Right kidney (tissue), 9 donors: ENCODE results near the gene IARS2.
A peak's percentile ranks its signal among the peaks of the same experiment; 100 is the strongest.
"Not testable (repeated sequence)": the region's sequence is repeated elsewhere in the genome, so short reads cannot be mapped to it uniquely, and the experiment has no call there.

Source experiments
- DNase-seq: peaks from one replicate; pipeline ENCODE4 v3.0.0-alpha.2; 2016
- long read RNA-seq, 8 donors: transcript quantifications; one replicate each; lab custom pipeline, GENCODE V29; 2026

The IARS2 gene
- long read RNA-seq, donor 1, transcript IARS2-201 (23 exons, 3,560 nt) = major isoform, 12 of 28 reads
- long read RNA-seq, donor 1, partial matches to known transcripts = 16 of 28 reads
- long read RNA-seq, donor 1, other reads (novel, unspliced or antisense) = 0 of 28 reads
- long read RNA-seq, donor 2, transcript IARS2-201 (23 exons, 3,560 nt) = major isoform, 8 of 21 reads
- long read RNA-seq, donor 2, partial matches to known transcripts = 11 of 21 reads
- long read RNA-seq, donor 2, other reads (novel, unspliced or antisense) = 0 of 21 reads
- long read RNA-seq, donor 3, partial matches to known transcripts = 0 of 3 reads
- long read RNA-seq, donor 3, other reads (novel, unspliced or antisense) = 0 of 3 reads
- long read RNA-seq, donor 4, transcript IARS2-201 (23 exons, 3,560 nt) = major isoform, 10 of 26 reads
- long read RNA-seq, donor 4, partial matches to known transcripts = 16 of 26 reads
- long read RNA-seq, donor 4, other reads (novel, unspliced or antisense) = 0 of 26 reads
- long read RNA-seq, donor 5, transcript IARS2-201 (23 exons, 3,560 nt) = major isoform, 14 of 44 reads
- long read RNA-seq, donor 5, partial matches to known transcripts = 30 of 44 reads
- long read RNA-seq, donor 5, other reads (novel, unspliced or antisense) = 0 of 44 reads
- long read RNA-seq, donor 6, transcript IARS2-201 (23 exons, 3,560 nt) = major isoform, 12 of 18 reads
- long read RNA-seq, donor 6, partial matches to known transcripts = 6 of 18 reads
- long read RNA-seq, donor 6, other reads (novel, unspliced or antisense) = 0 of 18 reads
- long read RNA-seq, donor 7, transcript IARS2-201 (23 exons, 3,560 nt) = major isoform, 19 of 66 reads
- long read RNA-seq, donor 7, partial matches to known transcripts = 45 of 66 reads
- long read RNA-seq, donor 7, other reads (novel, unspliced or antisense) = 0 of 66 reads
- long read RNA-seq, donor 8, transcript IARS2-201 (23 exons, 3,560 nt) = major isoform, 14 of 33 reads
- long read RNA-seq, donor 8, partial matches to known transcripts = 18 of 33 reads
- long read RNA-seq, donor 8, other reads (novel, unspliced or antisense) = 0 of 33 reads

- peak; percentile 98 for DNase-seq
These were observed at the start of gene IARS2 for GRCh38 chr1:220094016-220094911. Gene IARS2, plus strand, starts transcription at chr1:220094132. Its CDS starts 85 bp downstream, at chr1:220094217.

- DNase-seq = no peak
These were observed 49.1 kb upstream of the IARS2 start for GRCh38 chr1:220044678-220045355.

- DNase-seq = no peak
These were observed 48.4 kb upstream of the IARS2 start for GRCh38 chr1:220045356-220046051.

GRCh38 chr1:220046052-220046930 lies 47.6 kb upstream of the IARS2 start, which contains the start of gene EPRS1:
Gene EPRS1, minus strand, starts transcription at chr1:220046505. Its CDS starts 117 bp downstream, at chr1:220046388.
- DNase-seq = peak; percentile 88

GRCh38 chr1:220056374-220056773 lies 37.6 kb upstream of the IARS2 start:
- DNase-seq = no peak

- no peak for DNase-seq
These were observed 33.1 kb upstream of the IARS2 start for GRCh38 chr1:220060876-220061275.

- no peak for DNase-seq
These were observed 31.3 kb upstream of the IARS2 start for GRCh38 chr1:220062629-220063028.

- DNase-seq = no peak
These were observed 26.4 kb upstream of the IARS2 start for GRCh38 chr1:220067269-220068204.

- no peak for DNase-seq
These were observed 16.8 kb upstream of the IARS2 start for GRCh38 chr1:220076861-220077762.

- DNase-seq = no peak
These were observed 16.0 kb upstream of the IARS2 start for GRCh38 chr1:220077887-220078286.

- DNase-seq = no peak
These were observed 9.5 kb upstream of the IARS2 start for GRCh38 chr1:220084460-220084859.

- DNase-seq = not testable (repeated sequence)
These were observed 7.7 kb upstream of the IARS2 start for GRCh38 chr1:220086261-220086686.

- DNase-seq = peak; percentile 83
These were observed 4.0 kb upstream of the IARS2 start, which contains the start of gene BPNT1 for GRCh38 chr1:220089650-220090556. Gene BPNT1, minus strand, starts transcription at chr1:220089788. Its CDS starts 9,942 bp downstream, at chr1:220079846.

GRCh38 chr1:220092694-220093093 lies 1.2 kb upstream of the IARS2 start:
- DNase-seq = no peak

GRCh38 chr1:220093361-220094015 lies 444 bp upstream of the IARS2 start:
- DNase-seq = peak; percentile 12
